Stomach (tissue), 4 donors: Measurements from ENCODE around the gene IGHMBP2.

ENCODE experiments used
- CTCF ChIP-seq, 7 experiments: fragments of 450-650 bp in 4 of 7; fragments of 200-600 bp in 3 of 7; sonication (generic) in 3 of 7; IDR thresholded peaks; one replicate each; pipeline ENCODE4 v1.5.1; 2016 to 2019; ENCODE audit warnings: antibody characterized with exemption in 7 of 7, control low read depth in 2 of 7, mild to moderate bottlenecking in 1 of 7
- EP300 ChIP-seq: sonication (generic); formaldehyde crosslinking; IDR thresholded peaks from one replicate; pipeline ENCODE4 v1.6.1; 2017; ENCODE audit warnings: antibody characterized with exemption
- POLR2A ChIP-seq, 4 donors: fragments of 450-650 bp; IDR thresholded peaks; one replicate each; pipeline ENCODE4 v1.6.1; 2016; ENCODE audit warnings: antibody characterized with exemption in 4 of 4, control low read depth in 2 of 4, mild to moderate bottlenecking in 1 of 4, moderate library complexity in 1 of 4
- POLR2AphosphoS5 ChIP-seq, 3 donors: sonication (generic); formaldehyde crosslinking; IDR thresholded peaks; one replicate each; pipeline ENCODE4 v1.6.1; 2016; ENCODE audit warnings: antibody characterized with exemption in 3 of 3

DNA sequence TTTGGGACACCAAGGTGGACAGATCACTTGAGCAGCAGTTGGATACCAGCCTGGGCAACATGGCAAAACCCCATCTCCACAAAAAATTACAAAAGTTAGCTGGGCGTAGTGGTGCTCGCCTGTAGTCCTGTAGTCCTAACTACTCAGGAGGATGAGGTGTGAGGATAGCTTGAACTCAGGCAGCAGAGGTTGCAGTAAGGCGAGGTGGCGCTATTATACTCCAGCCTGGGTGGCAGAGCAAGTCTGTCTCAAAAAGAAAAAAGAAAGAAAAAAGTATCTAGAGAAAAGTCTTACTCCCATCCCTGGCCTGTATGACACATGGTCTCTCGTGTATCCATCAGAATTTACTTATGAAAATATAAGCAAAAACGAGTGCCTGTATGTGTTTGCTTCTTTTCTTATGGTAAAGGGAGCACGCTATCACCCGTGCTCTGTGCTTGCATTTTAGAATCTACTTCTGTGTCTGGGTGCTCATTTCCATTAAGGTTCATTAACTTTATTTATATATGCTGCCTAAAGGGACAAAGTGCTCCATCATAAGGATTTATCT, 46.6 kb upstream of the IGHMBP2 start:
- no peak for TF ChIP-seq CTCF (IDR thresholded peaks at IDR 0.05)
- no peak for TF ChIP-seq POLR2AphosphoS5 (IDR thresholded peaks at IDR 0.05)
- no peak for TF ChIP-seq EP300
- no peak for TF ChIP-seq POLR2A (IDR thresholded peaks at IDR 0.05)
